GM19240 (cell line): ENCODE results near the gene MACC1.

Source experiments
- DNase-seq: peaks from one replicate; pipeline ENCODE4 v3.0.0; 2011; ENCODE audit warnings: low spot score; ENCODE audit not compliant: insufficient read length

MACC1 gene

GRCh38 chr7:20217193-20217948, at the start of gene MACC1:
TSS of gene MACC1 (minus strand) at chr7:20217384. CDS start at chr7:20161862, 55,522 bp downstream.
- DNase-seq, result no peak

- DNase-seq, result no peak
These were observed 47.4 kb upstream of the MACC1 start for GRCh38 chr7:20264623-20265022.

GRCh38 chr7:20260223-20260622, 43.0 kb upstream of the MACC1 start:
- DNase-seq, result no peak

GRCh38 chr7:20257212-20257611, 40.0 kb upstream of the MACC1 start:
- no peak for DNase-seq

GRCh38 chr7:20249920-20250319, 32.7 kb upstream of the MACC1 start:
- no peak for DNase-seq

- no peak for DNase-seq
These were observed 32.2 kb upstream of the MACC1 start for GRCh38 chr7:20249376-20249775.

- DNase-seq, result no peak
These were observed 29.1 kb upstream of the MACC1 start for GRCh38 chr7:20246236-20246635.

- no peak for DNase-seq
These were observed 27.3 kb upstream of the MACC1 start for GRCh38 chr7:20244334-20245120.

GRCh38 chr7:20241911-20242261, 24.7 kb upstream of the MACC1 start:
- DNase-seq, result no peak

- DNase-seq, result no peak
These were observed 24.2 kb upstream of the MACC1 start for GRCh38 chr7:20241194-20241910.

GRCh38 chr7:20240080-20240926, 23.1 kb upstream of the MACC1 start:
- DNase-seq, result no peak

- DNase-seq, result no peak
These were observed 21.7 kb upstream of the MACC1 start for GRCh38 chr7:20238754-20239324.

GRCh38 chr7:20238194-20238753, 21.1 kb upstream of the MACC1 start:
- no peak for DNase-seq

GRCh38 chr7:20237464-20238193, 20.4 kb upstream of the MACC1 start:
- DNase-seq, result no peak

GRCh38 chr7:20236790-20237189, 19.6 kb upstream of the MACC1 start:
- no peak for DNase-seq

- no peak for DNase-seq
These were observed 18.9 kb upstream of the MACC1 start for GRCh38 chr7:20236043-20236442.

GRCh38 chr7:20235288-20235687, 18.1 kb upstream of the MACC1 start:
- no peak for DNase-seq

GRCh38 chr7:20233362-20233761, 16.2 kb upstream of the MACC1 start:
- no peak for DNase-seq

- no peak for DNase-seq
These were observed 15.7 kb upstream of the MACC1 start for GRCh38 chr7:20232848-20233247.
